ENCODE data around the gene ATP6V1C2. TPM values are rescaled to one million over a fixed set of nuclear protein-coding genes. Genes with fewer than 3 reads are reported as not detected.
"Not testable (repeated sequence)": the region's sequence is repeated elsewhere in the genome, so short reads cannot be mapped to it uniquely, and the experiment has no call there.

Gene ATP6V1C2
- total RNA-seq, 4 donors from 2014 or later = 130 to 418 (median 211) TPM

DNA sequence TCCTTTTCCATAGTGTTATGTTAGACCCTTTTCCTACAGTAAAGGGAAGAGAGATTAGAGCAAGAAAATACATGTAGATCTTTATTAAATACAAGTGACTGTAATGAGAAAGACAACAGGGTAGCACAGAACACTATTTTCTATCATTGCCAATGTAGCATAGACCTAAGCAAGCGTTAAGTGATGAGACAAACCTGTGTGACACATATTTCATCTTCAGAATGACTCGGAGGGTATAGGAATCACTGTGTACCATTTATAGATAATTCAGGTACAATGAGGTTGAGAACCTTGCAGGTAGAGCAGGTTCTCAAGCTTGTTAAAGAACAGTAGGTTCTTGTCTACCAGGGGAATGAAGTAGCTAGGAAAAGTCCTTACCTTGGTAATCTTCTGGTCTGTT, 75.3 kb downstream of the ATP6V1C2 start:
- DNase-seq (ENCODE audit: low spot score in 2 of 2) = no peak
- intact Hi-C loops (cut with DNase I; ENCODE audit: low total_unique reads) = no loop called here
- no peak overlapping the region for H3K4me3 ChIP-seq (ENCODE audit: low read depth, poor library complexity, severe bottlenecking)
- no peak for TF ChIP-seq POLR2A (IDR thresholded peaks at IDR 0.05)
- TF ChIP-seq, protein P1, sequence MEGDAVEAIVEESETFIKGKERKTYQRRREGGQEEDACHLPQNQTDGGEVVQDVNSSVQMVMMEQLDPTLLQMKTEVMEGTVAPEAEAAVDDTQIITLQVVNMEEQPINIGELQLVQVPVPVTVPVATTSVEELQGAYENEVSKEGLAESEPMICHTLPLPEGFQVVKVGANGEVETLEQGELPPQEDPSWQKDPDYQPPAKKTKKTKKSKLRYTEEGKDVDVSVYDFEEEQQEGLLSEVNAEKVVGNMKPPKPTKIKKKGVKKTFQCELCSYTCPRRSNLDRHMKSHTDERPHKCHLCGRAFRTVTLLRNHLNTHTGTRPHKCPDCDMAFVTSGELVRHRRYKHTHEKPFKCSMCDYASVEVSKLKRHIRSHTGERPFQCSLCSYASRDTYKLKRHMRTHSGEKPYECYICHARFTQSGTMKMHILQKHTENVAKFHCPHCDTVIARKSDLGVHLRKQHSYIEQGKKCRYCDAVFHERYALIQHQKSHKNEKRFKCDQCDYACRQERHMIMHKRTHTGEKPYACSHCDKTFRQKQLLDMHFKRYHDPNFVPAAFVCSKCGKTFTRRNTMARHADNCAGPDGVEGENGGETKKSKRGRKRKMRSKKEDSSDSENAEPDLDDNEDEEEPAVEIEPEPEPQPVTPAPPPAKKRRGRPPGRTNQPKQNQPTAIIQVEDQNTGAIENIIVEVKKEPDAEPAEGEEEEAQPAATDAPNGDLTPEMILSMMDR (IDR thresholded peaks at IDR 0.05) = no peak
- WGBS, 2 donors = 90 to 100% methylated on average over 2 of the region's 2 CpGs

DNA sequence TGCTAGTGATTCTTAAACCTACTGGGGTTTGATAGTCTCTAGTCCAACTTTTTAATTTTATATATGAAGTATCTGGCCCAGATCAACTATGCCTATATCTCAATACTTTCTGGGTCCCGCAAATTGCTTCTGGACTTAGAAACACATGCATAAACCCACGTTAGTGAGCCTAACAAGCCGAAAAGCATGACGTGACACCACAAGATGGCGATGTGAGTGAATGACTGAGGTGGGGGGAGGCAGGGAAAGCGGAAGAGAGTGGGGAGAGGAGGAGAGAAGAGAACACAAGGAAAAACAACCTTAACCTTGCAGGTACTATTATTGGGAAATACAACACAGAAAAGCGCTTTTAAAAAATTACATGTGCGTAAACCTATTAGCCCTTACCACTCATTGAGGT, 77.4 kb downstream of the ATP6V1C2 start:
- intact Hi-C loops (cut with DNase I; ENCODE audit: low total_unique reads) = no loop called here
- no peak for TF ChIP-seq POLR2A (IDR thresholded peaks at IDR 0.05)
- TF ChIP-seq, protein P1 (IDR thresholded peaks at IDR 0.05) = no peak
- 84 to 89% methylated on average over 8 of the region's 8 CpGs for WGBS, 2 donors
- no peak for DNase-seq (ENCODE audit: low spot score in 2 of 2)
- no peak overlapping the region for H3K4me3 ChIP-seq (ENCODE audit: low read depth, poor library complexity, severe bottlenecking)

DNA sequence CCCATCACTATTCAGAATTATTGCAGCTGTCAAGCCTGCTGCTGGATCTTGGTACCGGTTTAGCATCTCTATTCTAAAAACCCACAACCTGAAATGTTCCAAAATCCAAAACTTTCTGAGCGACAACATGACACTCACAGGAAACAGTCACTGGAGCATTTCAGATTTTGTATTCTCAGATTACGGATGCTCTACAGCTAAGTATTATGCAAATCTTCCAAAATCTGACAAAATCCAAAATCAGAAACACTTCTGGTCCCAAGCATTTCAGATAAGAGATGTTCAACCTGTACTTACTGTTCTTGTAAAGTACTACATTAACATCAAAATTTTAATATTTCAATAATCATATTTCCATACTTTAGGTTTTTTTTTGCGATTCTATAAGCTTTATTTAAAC, 78.7 kb downstream of the ATP6V1C2 start:
- no peak for DNase-seq (ENCODE audit: low spot score in 2 of 2)
- intact Hi-C loops (cut with DNase I; ENCODE audit: low total_unique reads) = no loop called here
- no peak overlapping the region for H3K4me3 ChIP-seq (ENCODE audit: low read depth, poor library complexity, severe bottlenecking)
- TF ChIP-seq POLR2A (IDR thresholded peaks at IDR 0.05) = no peak
- TF ChIP-seq, protein P1 (IDR thresholded peaks at IDR 0.05) = no peak
- WGBS, 2 donors = 96 to 97% methylated on average over 4 of the region's 4 CpGs

DNA sequence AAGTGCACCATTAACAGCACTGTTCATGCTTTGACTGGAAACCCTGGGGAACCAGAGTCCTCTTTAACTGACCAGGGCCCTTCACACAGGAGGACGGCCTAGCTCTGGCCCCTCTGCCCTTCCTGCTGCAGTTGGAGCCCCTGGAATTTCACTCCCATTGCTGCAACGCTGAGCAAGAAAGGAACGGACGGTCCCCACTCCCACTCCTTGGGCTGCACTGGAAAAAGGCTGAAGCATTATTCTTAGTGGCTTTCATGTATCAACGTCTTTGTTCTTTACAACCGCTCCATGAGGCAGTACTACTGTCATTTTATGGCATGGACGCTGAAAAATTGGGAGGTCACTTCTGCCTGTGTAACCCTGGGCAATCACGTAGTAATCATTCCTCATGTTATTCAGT, 81.2 kb downstream of the ATP6V1C2 start:
- 86 to 89% methylated on average over 8 of the region's 8 CpGs for WGBS, 2 donors
- intact Hi-C loops (cut with DNase I; ENCODE audit: low total_unique reads) = no loop called here
- no peak for TF ChIP-seq POLR2A (IDR thresholded peaks at IDR 0.05)
- TF ChIP-seq, protein P1 (IDR thresholded peaks at IDR 0.05) = no peak
- H3K4me3 ChIP-seq (ENCODE audit: low read depth, poor library complexity, severe bottlenecking) = no peak overlapping the region
- DNase-seq (ENCODE audit: low spot score in 2 of 2) = no peak

DNA sequence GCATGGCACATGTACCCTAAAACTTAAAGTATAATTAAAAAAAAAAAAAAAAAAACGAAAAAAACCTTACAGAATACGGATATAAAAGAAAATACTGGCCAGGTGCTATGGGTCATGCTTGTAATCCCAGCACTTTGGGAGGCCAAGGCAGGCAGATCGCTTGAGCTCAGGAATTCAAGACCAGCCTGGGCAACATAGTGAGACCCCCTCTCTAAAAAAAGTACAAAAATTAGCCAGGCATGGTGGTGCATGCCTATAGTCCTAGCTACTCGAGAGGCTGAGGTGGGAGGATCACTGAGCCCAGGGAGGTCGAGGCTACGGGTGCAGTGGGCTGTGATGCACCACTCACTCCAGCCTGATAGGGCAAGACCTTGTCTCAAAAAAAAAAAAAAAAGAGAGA, 84.6 kb downstream of the ATP6V1C2 start:
- H3K4me3 ChIP-seq (ENCODE audit: low read depth, poor library complexity, severe bottlenecking); intact Hi-C loops (cut with DNase I; ENCODE audit: low total_unique reads); DNase-seq (ENCODE audit: low spot score in 2 of 2): not testable (repeated sequence)
- 88 to 94% methylated on average over 6 of the region's 6 CpGs for WGBS, 2 donors

DNA sequence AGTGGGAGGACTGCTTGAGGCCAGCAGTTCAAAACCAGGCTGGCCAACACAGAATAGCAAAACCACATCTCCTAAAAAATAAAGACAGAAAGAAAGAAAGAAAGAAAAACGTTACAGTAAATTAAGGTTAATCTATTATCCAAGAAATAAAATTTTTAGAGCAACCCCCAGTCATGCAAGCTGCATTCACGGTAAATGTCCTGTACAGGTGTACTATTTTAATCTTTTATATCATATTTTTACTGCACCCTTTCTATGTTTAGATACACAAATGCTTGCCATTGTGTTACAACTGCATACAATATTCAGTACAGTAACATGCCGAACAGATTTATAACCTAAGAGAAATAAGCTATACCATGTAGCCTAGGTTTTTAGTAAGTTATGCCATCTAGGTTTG, 85.1 kb downstream of the ATP6V1C2 start:
- DNase-seq (ENCODE audit: low spot score in 2 of 2) = no peak
- WGBS, 2 donors = 71 to 85% methylated on average over 3 of the region's 3 CpGs
- H3K4me3 ChIP-seq (ENCODE audit: low read depth, poor library complexity, severe bottlenecking) = no peak overlapping the region
- TF ChIP-seq, protein P1 (IDR thresholded peaks at IDR 0.05) = no peak
- TF ChIP-seq POLR2A (IDR thresholded peaks at IDR 0.05) = no peak
- intact Hi-C loops (cut with DNase I; ENCODE audit: low total_unique reads) = no loop called here

Measured in lower leg skin (tissue), 4 donors.